Pericardium fibroblast (primary cell): ENCODE data around the gene TIPIN. TPM values are rescaled to one million over a fixed set of nuclear protein-coding genes. Genes with fewer than 3 reads are reported as not detected.

Experiments
- total RNA-seq: library from RNA; depleted of rRNA; stranded (reverse); fragments of >200 nt; gene quantifications from 2 replicates; pipeline ENCODE4 v1.2.3, GENCODE V29; 2015

Gene TIPIN
- total RNA-seq = 6.3 and 12.3 TPM in 2 replicates

GRCh38 chr15:66356359-66357236 is at the start of gene TIPIN:
TIPIN (minus strand) TSS chr15:66356685; CDS start chr15:66352947, 3,738 bp downstream.

GRCh38 chr15:66386204-66387123 is 30.0 kb upstream of the TIPIN start, which contains the start of gene MAP2K1:
MAP2K1 (plus strand) TSS chr15:66386912; CDS start chr15:66387348, 436 bp downstream.

GRCh38 chr15:66293419-66294156 is 62.9 kb downstream of the TIPIN start, which contains the start of gene DIS3L:
DIS3L (plus strand) TSS chr15:66293568; CDS start chr15:66293597, 29 bp downstream.

Other genes with a start within 250 kb of the TIPIN start
- gene MEGF11, start 102.9 kb downstream of the TIPIN start, total RNA-seq = not detected in 2 replicates
- gene DIS3L, start 63.1 kb downstream of the TIPIN start, total RNA-seq = 22.5 TPM in 2 replicates
- gene MAP2K1, start 30.2 kb upstream of the TIPIN start, total RNA-seq = 21.0 and 37.6 TPM in 2 replicates
- gene SNAPC5, start 141.1 kb upstream of the TIPIN start, total RNA-seq = 8.3 and 9.2 TPM in 2 replicates
- 4,701 and 7,351 TPM in 2 replicates for gene RPL4, start 148.2 kb upstream of the TIPIN start, total RNA-seq
- gene ZWILCH, start 148.6 kb upstream of the TIPIN start, total RNA-seq = 4.1 and 6.9 TPM in 2 replicates
- 0.23 TPM in 1 of 2 replicates, not detected in the other for gene LCTL, start 209.3 kb upstream of the TIPIN start, total RNA-seq